ENCODE results near the gene CFAP119.
"Not testable (repeated sequence)": the region's sequence is repeated elsewhere in the genome, so short reads cannot be mapped to it uniquely, and the experiment has no call there.

The CFAP119 gene

DNA sequence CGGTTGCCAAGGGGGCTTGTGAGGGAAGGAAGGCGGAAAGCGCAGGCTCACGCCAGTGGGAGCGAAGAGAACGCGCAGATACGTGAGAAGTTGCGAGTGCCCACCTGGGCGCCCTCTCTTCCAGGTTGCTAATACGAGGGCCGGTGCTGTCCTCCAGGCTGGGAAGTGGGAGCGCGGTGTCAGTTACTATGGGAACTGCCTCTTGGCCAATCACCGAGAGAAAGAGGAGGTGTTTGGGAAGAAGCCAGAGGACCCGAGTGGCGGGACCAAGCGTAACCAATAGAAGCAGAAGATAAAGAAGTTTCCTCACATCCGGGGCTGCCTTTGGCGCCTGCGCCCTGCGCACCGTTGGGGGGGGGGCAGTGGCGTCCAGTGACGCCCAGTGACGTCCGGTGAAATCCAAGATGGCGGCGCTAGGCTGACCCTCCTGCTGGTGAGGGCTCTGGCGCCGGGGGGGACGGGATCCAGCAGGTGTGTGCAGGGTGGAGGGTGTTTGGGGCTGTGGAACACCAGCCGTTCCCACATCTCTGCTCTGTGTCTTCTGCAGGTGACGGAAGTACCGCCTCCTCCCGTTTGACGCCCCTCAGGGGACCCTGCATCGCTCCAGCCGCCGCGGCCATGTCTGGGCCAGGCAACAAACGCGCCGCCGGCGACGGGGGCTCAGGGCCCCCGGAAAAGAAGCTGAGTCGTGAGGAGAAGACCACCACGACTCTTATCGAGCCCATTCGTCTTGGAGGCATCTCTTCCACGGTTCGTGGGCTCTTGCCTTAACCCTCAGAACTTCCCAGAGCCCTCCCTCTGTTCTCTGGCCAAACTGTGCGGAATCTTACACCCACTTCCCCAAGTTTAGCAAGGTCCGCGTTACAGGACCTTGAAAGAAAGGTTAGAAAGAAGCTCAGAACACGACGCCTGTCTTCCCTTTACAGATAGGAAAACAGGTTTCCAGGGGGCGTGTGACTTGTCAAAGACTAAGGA, at the start of gene CFAP119, which contains the start of gene RNF40:
Gene CFAP119 (minus strand): TSS at position 135 of the 975 bp plus-strand sequence. CDS start 314 bp downstream, outside the sequence.
Gene RNF40 (plus strand): TSS at position 395 of the 975 bp plus-strand sequence. CDS start 224 bp downstream, at position 619.
- DNase-seq (ENCODE audit: low read depth) = peak; percentile 97

DNA sequence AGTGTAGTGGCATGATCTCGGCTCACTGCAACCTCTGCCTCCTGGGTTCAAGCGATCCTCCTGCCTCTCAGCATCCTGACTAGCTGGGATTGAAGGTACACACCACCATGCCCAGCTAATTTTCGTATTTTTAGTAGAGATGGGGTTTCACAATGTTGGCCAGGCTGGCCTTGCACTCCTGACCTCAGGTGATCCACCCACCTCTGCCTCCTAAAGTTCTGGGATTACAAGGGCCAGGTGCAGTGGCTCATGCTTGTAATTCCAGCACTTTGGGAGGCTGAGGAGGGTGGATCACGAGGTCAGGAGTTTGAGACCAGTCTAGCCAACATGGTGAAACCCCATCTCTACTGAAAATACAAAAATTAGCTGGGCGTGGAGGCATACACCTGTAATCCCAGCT, 47.8 kb upstream of the CFAP119 start:
- DNase-seq (ENCODE audit: low read depth) = not testable (repeated sequence)

DNA sequence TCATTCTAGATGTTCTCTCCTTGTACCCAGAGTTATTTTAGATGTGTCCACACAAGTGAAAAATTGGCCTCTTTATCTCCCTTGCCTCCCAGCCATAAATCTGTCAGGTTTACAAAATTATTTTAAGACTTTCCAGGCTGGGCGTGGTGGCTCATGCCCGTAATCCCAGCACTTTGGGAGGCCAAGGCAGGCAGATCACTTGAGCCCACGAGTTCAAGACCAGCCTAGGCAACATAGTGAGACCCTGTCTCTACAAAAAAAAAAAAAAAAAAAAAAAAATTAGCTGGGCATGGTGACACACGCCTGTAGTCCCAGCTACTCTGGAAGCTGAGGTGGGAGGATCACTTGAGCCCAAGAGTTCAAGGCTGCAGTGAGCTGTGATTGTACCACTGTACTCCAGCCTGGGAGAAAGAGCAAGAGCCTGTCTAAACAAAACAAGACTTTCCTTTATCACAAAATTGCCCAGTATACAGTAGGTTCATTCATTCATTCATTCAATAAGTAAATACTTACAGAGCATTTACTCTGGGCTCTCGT, 47.1 kb upstream of the CFAP119 start:
- DNase-seq (ENCODE audit: low read depth) = not testable (repeated sequence)

DNA sequence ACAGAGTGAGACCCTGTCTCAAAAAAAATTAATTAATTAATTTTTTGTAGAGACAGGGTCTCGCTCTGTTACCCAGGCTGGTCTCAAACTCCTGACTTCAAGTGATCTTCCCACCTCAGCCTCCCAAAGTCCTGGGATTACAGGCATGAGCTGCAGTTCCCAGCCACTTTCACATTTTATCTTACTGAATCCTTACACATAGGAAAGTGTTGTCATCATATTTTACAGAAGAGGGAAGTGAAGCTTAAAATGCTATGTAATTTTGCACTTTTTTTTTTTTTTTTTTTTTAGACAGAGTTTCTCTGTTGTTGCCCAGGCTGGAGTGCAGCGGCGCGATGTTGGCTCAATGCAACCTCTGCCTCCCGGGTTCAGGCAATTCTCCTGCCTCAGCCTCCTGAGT, 46.3 kb upstream of the CFAP119 start:
- no peak for DNase-seq (ENCODE audit: low read depth)

DNA sequence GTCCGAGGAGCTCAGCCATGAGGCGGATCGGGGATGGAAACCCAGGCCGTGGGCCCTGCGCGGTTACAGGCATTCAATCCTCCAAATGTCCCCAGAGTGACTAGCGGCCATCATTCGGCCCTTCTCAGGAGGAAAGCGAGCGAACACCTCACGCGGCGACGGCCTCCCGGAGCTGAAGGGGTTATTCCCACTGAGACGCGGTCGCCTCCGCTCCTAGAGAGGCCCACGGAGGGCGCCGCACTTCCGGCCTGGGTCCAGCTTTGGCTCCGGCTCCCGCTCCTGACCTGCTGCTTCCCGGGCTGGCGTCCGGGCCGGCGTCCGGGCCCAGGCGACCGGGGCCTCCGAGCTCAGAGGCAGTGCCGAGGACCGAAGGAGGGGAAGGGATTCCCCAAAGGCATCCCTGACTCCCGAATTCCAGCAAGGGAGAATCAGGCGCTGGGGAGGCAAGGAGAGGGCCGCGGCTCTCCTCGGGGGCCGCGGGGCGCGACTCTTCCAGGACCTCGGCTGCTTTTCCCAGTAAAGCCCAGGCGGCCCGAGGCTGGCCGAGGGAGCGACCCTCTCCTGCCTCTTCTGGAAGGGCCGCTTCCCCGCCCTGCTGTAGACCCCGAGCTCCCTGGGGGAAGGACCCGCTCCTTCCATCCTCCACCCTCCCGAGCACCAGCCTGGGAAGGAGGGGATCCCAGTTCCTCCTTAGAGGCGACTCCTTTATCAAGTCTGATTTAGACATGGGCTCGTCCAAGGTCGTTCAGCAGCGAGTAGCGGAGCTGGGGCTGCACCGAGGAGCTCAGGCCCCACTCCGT, 43.7 kb upstream of the CFAP119 start:
- no peak for DNase-seq (ENCODE audit: low read depth)

DNA sequence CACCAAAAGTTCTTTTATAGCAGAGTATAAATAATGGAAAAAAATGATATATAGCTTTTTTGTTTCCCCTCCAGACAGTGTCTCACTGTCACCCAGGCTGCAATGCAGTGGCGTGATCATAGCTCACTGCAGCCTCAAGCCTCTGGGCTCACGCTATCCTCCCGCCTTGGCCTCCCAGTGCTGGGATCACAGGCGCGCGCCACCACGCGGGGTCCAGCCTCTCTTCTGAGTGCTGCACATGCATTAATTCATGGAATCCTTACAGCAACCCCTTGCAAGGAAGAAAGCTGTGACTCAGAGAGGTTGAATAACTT, 43.2 kb upstream of the CFAP119 start:
- DNase-seq (ENCODE audit: low read depth) = no peak

DNA sequence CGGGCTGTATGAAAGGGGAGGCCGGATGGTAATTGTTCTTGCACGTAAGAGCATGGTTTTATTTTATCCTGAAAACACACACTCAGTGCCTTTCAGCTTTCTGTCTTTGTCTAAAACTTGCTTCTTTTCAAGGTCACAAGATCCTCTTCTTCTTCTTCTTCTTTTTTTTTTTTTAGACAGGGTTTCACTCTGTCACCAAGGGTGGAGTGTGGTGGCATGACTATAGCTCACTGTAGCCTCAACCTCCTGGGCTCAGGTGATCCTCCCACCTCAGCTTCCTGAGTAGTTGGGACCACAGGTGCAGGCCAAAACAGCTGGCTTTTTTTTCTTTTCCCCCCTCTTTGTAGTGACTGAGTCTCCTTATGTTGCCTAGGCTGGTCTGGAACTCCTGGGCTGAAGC, 41.1 kb upstream of the CFAP119 start:
- no peak for DNase-seq (ENCODE audit: low read depth)

DNA sequence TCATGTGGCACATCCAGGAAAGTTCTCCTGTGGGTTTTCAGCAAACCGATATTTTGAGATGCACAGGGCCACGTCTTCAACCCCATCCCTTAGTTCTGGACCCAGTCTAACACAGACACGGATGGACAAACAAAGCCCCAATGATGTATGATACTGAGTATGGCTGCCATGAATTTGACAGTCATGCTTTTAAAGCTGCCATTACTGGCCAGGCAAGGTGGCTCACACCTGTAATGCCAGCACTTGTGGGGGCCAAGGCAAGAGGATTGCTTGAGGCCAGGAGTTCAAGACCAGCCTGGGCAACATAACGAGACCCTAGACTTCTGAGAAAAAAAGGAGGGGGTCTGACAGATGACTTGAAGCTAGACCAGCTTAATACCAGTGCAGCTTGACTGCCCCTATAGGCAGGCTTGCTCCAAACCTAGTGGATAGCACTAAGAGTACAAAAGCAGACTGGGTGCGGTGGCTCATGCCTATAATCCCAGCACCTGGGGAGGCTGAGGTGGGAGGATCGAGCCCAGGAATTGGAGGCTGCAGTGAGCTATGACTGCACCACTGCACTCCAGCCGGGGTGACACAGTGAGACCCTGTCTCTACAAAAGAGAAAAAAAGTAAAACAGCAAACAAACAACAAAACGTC, 35.9 kb upstream of the CFAP119 start:
- no peak for DNase-seq (ENCODE audit: low read depth)

DNA sequence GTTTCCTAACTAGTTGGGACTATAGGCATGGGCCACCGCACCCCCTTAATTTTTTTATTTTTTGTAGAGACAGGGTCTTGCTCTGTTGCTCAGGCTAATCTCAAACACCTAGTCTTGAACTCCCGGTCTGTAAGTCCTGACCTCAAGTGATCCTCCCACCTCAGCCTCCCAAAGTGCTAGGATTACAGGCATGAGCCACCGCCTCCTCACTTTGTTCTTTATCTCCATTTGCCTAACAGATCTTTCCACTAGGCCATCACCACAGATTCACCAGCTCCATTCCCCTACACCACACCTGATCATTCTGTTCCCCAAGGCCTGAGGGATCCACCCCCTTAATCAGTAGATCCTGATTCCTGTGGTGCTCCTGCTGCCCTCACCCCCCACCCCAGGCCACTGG, 32.8 kb upstream of the CFAP119 start:
- no peak for DNase-seq (ENCODE audit: low read depth)

DNA sequence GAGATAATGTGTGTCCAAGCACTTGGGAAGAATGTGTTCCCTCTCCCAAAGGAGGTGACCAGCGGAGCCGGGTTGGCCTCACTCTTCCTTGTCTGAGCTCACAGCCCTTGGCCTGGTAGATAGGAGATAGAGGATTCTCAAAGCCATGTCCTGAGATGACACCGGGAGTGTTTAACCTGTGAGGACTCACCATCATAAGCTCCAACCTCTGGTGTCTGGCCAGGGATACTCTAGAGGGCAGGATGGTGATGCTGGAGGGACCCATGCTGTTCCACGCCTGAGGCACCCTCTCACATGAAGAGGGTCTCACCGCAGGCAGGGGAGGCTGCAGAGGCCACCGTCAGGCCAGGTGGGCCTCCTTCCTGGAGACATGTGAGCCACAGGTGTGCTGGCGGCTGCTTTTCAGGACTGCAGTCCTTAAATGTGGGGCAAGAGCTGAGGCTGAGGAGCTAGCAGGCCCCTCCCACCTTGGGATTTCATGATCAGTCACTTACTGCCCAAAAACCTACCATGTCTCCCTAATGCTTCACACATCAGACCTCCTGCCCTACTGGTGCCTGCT, 31.7 kb upstream of the CFAP119 start:
- no peak for DNase-seq (ENCODE audit: low read depth)

DNA sequence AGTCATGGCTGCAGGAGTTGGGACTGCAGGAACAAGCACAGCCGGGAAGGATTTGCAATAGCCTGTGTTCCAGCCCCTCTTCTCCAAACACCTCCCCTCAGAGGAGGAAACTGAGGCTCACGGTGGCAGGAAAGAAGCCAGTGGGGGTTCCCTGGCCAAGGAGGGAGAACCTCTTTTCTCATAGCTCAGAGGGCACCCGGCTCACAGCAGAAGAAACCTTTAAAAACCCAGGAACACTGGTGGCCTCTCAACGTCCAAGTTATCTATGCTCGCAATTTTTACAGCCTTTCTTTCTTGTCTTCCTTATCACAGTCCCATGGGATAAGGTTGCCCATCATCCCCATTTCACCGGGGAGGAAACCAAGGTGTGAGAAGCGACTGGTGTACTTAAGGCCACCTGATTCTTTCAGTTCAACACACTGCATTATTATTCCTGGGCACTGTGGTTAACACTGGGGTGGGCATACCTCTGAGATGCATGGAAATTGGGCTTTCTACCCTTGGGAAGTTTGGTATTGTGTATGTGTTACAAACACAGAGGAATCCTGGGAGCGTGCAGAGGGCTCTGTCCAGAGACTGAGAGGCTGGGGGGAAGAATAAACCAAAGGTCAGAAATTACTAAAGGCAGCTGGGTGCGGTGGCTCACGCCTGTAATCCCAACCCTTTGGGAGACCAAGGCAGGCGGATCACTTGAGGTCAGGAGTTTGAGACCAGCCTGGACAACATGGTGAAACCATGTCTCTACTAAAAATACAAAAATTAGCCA, 25.9 kb upstream of the CFAP119 start:
- no peak for DNase-seq (ENCODE audit: low read depth)

DNA sequence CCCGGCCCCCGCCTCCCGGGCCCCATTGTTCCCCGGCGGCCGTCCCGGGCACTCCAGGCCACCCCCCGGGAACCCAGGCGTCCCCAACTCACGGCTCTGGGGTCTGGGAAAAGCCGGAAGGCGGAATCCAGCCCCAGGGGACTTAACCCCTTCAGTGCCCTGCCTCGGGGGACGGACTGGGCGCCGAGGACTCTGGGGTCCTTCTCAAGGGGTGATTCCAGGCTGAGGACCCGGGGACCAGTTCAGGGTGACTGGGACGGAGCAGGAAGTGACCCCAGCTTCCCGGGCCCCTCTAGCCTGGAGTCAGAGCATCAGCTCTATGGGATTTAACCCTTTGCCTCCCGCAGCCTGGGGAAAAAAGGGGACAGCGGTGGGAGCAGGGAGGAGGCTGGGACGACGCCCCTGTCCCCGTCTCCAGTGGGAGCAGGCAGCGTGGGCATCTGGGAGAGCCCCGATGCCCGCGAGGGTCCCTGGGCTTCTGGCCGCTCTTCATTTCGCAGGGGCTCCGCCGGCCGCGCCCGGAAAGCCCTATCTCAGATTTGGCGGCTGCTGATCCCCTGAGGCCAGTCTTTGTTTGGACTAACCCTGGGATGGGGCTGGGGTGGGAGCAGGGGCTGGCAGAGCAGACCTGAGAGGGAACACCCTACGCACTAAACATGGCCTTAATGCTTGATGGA, 25.2 kb upstream of the CFAP119 start, which contains the start of gene ZNF629:
Gene ZNF629 (minus strand): TSS at position 270 of the 677 bp plus-strand sequence. CDS start 2,723 bp downstream, outside the sequence.
- no peak for DNase-seq (ENCODE audit: low read depth)

DNA sequence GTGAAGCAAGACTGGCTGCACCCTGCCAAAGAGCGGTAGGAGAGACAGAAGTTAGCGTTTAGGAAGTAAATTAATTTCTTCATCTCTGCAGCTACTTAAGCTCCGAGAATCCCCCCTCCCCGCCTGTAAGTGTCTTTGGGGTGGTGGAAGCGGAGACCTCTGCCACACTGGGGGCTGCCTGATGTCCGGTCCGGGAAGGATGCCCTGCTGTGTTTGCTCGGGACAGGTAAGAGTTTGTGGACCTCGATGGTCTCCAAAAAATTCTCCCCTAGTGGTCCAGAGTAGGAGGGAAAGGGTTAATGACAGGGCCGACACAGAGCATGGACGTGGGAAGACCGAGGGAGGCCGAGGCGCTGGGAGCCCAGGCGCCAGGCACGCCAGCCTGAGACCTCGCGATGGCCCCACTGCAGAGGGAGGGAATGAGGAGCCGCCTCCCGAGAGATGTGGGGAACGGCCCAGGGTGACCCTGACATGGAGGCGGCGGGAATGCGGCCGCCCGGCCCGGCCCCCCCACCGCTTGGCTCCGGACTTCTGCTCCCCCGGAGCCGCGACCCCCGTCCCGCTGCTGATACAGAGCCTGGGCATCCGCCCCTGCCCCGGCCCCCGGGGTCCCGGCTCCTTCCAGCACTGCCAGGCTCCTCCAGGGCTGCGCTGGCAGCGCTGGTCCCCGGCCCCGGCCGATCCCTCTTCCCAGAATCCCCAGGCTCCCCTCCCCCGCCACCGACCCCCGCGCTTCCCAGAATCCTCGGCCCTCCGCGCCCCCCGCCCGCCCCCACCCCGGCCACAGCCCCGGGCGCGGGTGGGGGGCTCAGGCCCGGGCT, 24.5 kb upstream of the CFAP119 start:
- no peak for DNase-seq (ENCODE audit: low read depth)

DNA sequence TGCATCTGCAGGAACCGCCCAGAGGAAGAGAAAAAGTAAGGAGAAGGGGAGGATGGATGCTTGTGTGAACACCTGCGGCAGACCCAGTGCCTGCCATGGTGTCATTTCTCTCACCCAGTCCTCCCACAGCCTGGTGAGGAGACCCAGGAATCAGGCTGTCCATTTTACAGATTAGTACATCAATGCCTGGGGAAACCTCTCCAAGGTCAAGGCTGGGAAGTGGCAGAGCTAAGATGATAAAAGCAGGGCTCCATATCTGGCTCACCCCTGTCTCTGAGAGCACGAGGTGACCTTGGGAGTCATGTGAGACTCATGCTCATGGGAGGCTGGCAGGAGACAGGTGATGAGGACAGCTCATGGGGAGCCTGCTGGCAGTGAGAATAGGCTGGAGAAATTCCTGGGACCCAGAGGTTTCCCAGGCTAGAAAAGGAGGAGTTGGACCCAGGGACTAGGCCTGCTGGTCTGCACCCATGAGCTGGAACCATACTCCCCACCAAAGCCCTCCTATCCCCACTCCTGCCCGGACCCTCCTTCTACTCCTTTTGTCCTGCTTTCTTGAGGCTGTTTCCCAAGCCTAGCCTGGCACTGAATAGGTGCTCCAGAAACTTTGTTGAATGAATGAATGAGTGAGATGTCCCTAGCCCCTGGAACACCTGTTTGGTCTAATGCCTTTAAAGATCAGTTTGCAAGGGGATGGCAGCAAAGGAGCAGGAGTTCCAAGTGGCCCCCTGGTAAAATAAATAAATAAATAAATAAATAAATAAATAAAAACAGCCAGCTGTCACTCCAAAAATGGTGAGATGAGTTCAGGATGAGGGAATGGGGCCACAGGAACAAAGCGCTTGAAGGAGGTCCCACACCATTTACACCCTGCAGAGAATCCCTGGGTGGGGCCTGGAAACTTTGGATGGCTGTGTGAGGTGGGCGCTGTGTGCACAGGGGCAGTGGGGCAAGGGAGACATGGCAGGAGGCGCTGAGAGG, 23.6 kb upstream of the CFAP119 start:
- DNase-seq (ENCODE audit: low read depth) = no peak

DNA sequence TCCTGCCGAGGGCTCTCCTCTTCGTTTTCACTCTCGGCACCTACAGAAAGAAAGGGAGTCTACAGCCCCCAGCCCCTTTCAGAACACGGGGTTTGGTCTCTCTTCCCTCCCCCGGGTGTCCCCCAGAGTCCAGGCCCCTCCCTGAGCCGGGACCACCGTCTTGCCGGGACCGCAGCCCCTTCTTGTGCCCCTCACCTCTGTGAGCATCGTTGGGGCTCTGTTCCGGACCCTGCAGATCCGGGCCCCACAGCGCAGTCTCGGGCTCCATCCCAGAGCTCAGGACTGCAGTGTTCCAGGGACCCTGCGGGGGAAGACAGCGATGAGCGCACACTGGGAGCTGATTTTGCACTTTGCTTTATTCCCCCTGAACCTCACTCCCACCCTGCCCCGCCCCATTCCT, 22.4 kb upstream of the CFAP119 start:
- no peak for DNase-seq (ENCODE audit: low read depth)

DNA sequence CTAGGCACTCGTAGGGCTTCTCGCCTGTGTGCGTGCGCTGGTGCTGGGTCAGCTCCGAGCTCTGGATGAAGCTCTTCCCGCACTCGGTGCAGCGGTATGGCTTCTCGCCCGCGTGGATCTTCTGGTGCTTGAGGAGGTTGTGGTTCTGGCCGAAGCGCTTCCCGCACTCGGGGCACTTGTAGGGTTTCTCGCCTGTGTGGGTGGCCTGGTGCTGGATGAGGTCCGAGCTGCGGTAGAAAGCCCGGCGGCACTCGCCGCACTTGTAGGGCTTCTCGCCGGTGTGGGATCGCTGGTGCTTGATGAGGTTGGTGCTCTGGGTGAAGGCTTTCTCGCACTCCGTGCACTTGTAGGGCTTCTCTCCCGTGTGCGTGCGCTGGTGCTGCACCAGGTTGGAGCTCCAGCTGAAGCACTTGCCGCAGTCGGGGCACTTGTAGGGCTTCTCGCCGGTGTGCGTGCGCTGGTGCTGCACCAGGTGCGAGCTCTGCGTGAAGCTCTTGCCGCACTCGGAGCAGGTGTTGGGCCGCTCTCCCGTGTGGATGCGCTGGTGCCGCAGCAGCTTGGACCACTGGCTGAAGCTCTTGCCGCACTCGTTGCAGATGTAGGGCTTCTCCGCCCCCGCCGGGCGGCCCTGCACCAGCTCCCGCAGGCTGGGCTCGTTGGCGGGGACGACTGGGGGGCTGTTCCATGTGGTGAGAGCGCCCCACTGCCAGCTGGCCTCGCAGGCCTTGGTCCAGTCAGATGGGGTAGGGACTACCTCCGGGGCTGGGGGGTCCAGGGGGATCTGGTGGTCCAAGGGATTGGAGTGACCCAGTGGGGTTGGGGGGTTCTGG, 21.6 kb upstream of the CFAP119 start:
- DNase-seq (ENCODE audit: low read depth) = no peak

Data from HS-5 (cell line).